Activated CD8-positive, alpha-beta T cell treated with anti-CD3 and anti-CD28 coated beads, Interleukin-2, amount 10 ng/mL, durations not matched to agents 7 days and 5 days (primary cell): Measurements from ENCODE around the gene GHRL. TPM values are rescaled to one million over a fixed set of nuclear protein-coding genes. Genes with fewer than 3 reads are reported as not detected.
"Not testable (repeated sequence)": the region's sequence is repeated elsewhere in the genome, so short reads cannot be mapped to it uniquely, and the experiment has no call there.

ENCODE experiments used
- ATAC-seq: fragments of 150-1000 bp; cut with Tn5 transposase; one replicate; pipeline ENCODE4 v1.10.0; 2021; ENCODE audit warnings: moderate library complexity
- CTCF ChIA-PET: fragments of 350-600 bp; sonication (Branson Sonifier 250); formaldehyde crosslinking; loops from one replicate; lab custom pipeline; 2021; ENCODE audit warnings: antibody characterized with exemption; lab: Charles Lee
- POLR2A ChIA-PET: fragments of 350-600 bp; sonication (Branson Sonifier 250); formaldehyde crosslinking; loops from one replicate; lab custom pipeline; 2021; ENCODE audit warnings: antibody characterized with exemption; lab: Charles Lee
- DNase-seq: peaks from one replicate; pipeline ENCODE4 v3.0.0-alpha.2; 2020
- H3K27ac Mint-ChIP-seq: one replicate; pipeline ENCODE4 v1.8.0; 2021; ENCODE audit warnings: mild to moderate bottlenecking, mixed read lengths
- H3K27me3 Mint-ChIP-seq: one replicate; pipeline ENCODE4 v1.8.0; 2021; ENCODE audit warnings: low read depth, mixed read lengths
- H3K36me3 Mint-ChIP-seq: one replicate; pipeline ENCODE4 v1.8.0; 2021; ENCODE audit warnings: low read depth, mixed read lengths
- H3K4me1 Mint-ChIP-seq: one replicate; pipeline ENCODE4 v1.8.0; 2021; ENCODE audit warnings: low read depth, mixed read lengths
- H3K4me3 Mint-ChIP-seq: one replicate; pipeline ENCODE4 v1.8.0; 2021; ENCODE audit warnings: mild to moderate bottlenecking, mixed read lengths
- H3K9me3 Mint-ChIP-seq: one replicate; pipeline ENCODE4 v1.8.0; 2022; ENCODE audit warnings: mixed read lengths; ENCODE audit not compliant: insufficient read depth
- total RNA-seq, 2 experiments: library from RNA; stranded (reverse); gene quantifications; one replicate each; pipeline ENCODE4 v1.2.3, GENCODE V29; 2021

The GHRL gene
- total RNA-seq, 2 experiments from 2014 or later, result 0.21 to 0.63 TPM

DNA sequence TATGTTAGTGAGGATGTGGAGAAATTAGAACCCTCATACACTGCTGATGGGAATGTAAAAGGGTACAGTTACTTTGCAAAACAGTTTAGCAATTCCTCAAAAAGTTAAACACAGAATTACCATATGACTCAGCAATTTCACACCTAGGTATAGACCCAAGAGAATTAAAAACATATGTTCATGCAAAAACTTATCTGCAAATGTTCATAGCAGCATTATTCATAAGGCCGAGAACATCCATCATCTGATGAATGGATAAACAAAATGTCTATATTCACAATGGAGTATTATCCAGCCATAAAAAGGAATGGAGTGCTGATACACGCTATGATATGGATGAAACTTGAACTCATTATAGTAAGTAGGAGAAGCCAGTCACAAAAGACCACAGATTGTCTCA lies 17.8 kb upstream of the GHRL start:
- DNase-seq (no peak), ATAC-seq (no peak)
- Mint-ChIP-seq H3K36me3 (peaks cover 68% of the 10 kb centered on the region), H3K27ac (no peak overlapping the region), H3K9me3 (no peaks in the 10 kb centered on the region), H3K4me1 (no peaks in the 10 kb centered on the region), H3K4me3 (no peak overlapping the region), H3K27me3 (no peaks in the 10 kb centered on the region)
- ChIA-PET POLR2A (no interaction called here), CTCF (no interaction called here)

DNA sequence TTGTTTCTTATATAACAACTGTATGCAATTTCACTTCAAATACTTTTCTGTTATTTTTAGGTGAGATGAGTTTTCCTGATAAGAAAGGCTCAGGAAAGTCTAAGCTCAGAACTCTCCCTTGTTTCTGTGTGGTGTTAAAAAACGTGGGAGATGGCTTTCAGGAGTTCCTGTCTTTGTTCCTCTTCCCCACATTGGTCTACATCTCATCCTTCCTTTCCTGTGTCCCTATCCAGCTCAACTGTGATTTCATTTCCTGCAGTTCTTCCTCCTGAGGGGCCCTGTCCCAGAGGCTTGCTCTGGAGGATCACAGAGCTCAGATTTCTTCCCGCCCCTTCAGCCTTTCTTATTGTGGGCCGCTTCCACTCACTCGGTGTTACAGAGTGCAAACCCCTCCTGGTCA lies 17.0 kb upstream of the GHRL start:
- ATAC-seq (no peak), DNase-seq (no peak)
- ChIA-PET POLR2A (interaction anchor here (1.1 kb wide), 1 partner anchor 11 kb away, joined by 4 read pairs; the partner anchor contains the start of gene SEC13), CTCF (interaction anchor here (0.7 kb wide), 1 partner anchor 10 kb away, joined by 3 read pairs; no protein-coding TSS in a partner anchor)
- Mint-ChIP-seq H3K4me3 (no peak overlapping the region), H3K27me3 (no peaks in the 10 kb centered on the region), H3K4me1 (no peaks in the 10 kb centered on the region), H3K27ac (peak overlapping the region; percentile 27), H3K9me3 (no peaks in the 10 kb centered on the region), H3K36me3 (peaks cover 72% of the 10 kb centered on the region)

GRCh38 chr3:10308678-10309077 lies 15.9 kb upstream of the GHRL start:
- Mint-ChIP-seq H3K9me3 (no peaks in the 10 kb centered on the region), H3K27me3 (no peaks in the 10 kb centered on the region), H3K4me1 (no peaks in the 10 kb centered on the region), H3K4me3 (no peak overlapping the region), H3K36me3 (peaks cover 73% of the 10 kb centered on the region), H3K27ac (no peak overlapping the region)
- no peak for DNase-seq
- no peak for ATAC-seq
- ChIA-PET CTCF (no interaction called here), POLR2A (no interaction called here)

- no peak overlapping the region for H3K4me3 Mint-ChIP-seq
- peaks cover 77% of the 10 kb centered on the region for H3K36me3 Mint-ChIP-seq
- H3K27ac Mint-ChIP-seq, result no peak overlapping the region
- no peaks in the 10 kb centered on the region for H3K9me3 Mint-ChIP-seq
- no peak for DNase-seq
- ChIA-PET POLR2A (no interaction called here), CTCF (no interaction called here)
- H3K4me1 Mint-ChIP-seq, result no peaks in the 10 kb centered on the region
- no peaks in the 10 kb centered on the region for H3K27me3 Mint-ChIP-seq
- ATAC-seq, result no peak
Measured at GRCh38 chr3:10306156-10306555, 13.4 kb upstream of the GHRL start.

DNA sequence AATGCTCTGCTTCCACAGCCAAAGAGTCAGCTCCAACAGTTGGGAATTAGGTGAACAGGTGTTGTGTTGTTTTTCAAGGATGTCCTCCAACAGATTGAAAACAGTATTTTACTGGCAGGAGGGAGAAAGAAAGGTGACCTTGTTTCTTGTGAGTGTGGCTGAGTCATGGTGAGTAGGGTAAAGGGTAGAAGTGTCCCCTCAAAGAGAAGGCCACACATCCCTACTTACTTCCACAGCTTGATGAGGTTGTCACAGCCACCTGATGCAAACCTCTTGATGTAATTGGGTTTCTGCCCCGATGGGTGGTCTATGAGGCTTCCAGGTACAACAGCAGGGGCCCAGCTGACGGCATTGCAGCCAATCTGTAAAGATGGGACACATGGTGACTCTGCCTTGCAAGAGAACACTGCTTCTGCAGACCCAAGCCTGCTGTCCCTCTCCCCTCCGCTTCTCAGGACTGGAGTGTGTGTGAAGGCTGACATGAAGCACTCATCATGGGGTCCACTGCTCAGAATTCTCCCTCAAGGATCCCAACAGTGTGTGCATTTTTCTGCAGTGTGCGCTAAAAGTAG lies 12.7 kb upstream of the GHRL start:
- ATAC-seq, result no peak
- no peaks in the 10 kb centered on the region for H3K9me3 Mint-ChIP-seq
- CTCF ChIA-PET, result no interaction called here
- peaks cover 5% of the 10 kb centered on the region for H3K4me1 Mint-ChIP-seq
- H3K27me3 Mint-ChIP-seq, result no peaks in the 10 kb centered on the region
- peaks cover 77% of the 10 kb centered on the region for H3K36me3 Mint-ChIP-seq
- H3K4me3 Mint-ChIP-seq, result no peak overlapping the region
- POLR2A ChIA-PET, result no interaction called here
- H3K27ac Mint-ChIP-seq, result no peak overlapping the region
- DNase-seq, result no peak

- POLR2A ChIA-PET, result no interaction called here
Measured at GRCh38 chr3:10304905-10305304, 12.2 kb upstream of the GHRL start.

DNA sequence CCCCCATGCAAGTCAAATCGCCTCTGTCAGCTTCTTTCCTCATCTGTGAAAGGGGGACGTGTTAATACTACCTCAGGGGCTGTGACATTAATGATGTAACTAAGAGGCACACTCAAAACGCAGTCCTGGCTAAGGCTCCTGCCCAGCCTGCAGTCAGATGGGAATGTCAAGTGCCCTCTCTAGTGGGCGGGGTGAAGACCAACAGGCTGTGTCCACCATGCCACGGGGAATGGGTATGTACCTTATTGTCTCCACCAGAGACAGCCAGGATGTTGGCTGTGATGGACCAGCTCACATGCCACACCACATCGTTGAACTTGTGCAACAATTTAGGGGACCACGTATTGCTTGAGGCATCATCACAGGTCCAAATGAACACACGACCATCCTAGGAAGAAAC lies 11.0 kb upstream of the GHRL start:
- Mint-ChIP-seq H3K4me1 (peaks cover 17% of the 10 kb centered on the region), H3K9me3 (no peaks in the 10 kb centered on the region), H3K4me3 (no peak overlapping the region), H3K27ac (no peak overlapping the region), H3K27me3 (no peaks in the 10 kb centered on the region), H3K36me3 (peaks cover 79% of the 10 kb centered on the region)
- ChIA-PET POLR2A (interaction anchor here (0.7 to 1.2 kb wide), 2 partner anchors 12 to 654 kb away, joined by 3 read pairs; partner anchors contain the start of gene MTMR14), CTCF (no interaction called here)
- ATAC-seq, result no peak
- no peak for DNase-seq

More at GRCh38 chr3:10304905-10305304, 12.2 kb upstream of the GHRL start:
- Mint-ChIP-seq H3K36me3 (peaks cover 75% of the 10 kb centered on the region), H3K27me3 (no peaks in the 10 kb centered on the region), H3K27ac (no peak overlapping the region), H3K4me3 (no peak overlapping the region), H3K4me1 (peaks cover 6% of the 10 kb centered on the region), H3K9me3 (no peaks in the 10 kb centered on the region)
- DNase-seq (no peak), ATAC-seq (no peak)
- CTCF ChIA-PET, result no interaction called here

DNA sequence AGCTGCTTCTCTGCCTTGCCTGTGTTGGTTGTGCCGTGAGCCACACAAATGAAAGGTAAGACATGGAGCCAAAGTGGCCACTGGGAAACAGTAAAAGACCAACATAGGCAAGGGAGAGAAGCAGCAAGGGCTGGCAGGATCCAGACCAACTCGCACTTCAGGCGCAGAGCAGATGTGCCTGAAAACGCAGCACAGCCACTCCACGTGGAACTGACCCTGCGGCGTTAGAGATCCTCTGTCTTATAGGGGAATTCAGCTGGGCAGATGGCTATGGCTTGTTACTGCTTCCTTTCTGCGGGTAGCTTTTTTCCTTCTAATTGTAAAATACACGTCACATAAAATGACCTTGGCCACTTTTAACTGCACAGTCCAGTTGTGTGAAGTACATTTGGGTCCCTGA lies 10.4 kb upstream of the GHRL start:
- ATAC-seq (no peak), DNase-seq (no peak)
- no peak overlapping the region for H3K4me3 Mint-ChIP-seq
- no peak overlapping the region for H3K27ac Mint-ChIP-seq
- CTCF ChIA-PET, result interaction anchor here (0.6 kb wide), 1 partner anchor 17 kb away, joined by 3 read pairs; no protein-coding TSS in a partner anchor
- peaks cover 17% of the 10 kb centered on the region for H3K4me1 Mint-ChIP-seq
- H3K27me3 Mint-ChIP-seq, result no peaks in the 10 kb centered on the region
- H3K9me3 Mint-ChIP-seq, result no peaks in the 10 kb centered on the region
- H3K36me3 Mint-ChIP-seq, result peaks cover 78% of the 10 kb centered on the region
- POLR2A ChIA-PET, result interaction anchor here (0.7 kb wide), 1 partner anchor 11 kb away, joined by 3 read pairs; no protein-coding TSS in a partner anchor

GRCh38 chr3:10300087-10300486 lies 7.3 kb upstream of the GHRL start:
- ChIA-PET CTCF (interaction anchor here (1.0 kb wide), 1 partner anchor 10 kb away, joined by 3 read pairs; no protein-coding TSS in a partner anchor), POLR2A (no interaction called here)
- peak; percentile 32 for ATAC-seq
- peaks cover 64% of the 10 kb centered on the region for H3K36me3 Mint-ChIP-seq
- no peak overlapping the region for H3K4me3 Mint-ChIP-seq
- H3K9me3 Mint-ChIP-seq, result no peaks in the 10 kb centered on the region
- H3K27ac Mint-ChIP-seq, result peak overlapping the region; percentile 83
- DNase-seq, result no peak
- H3K4me1 Mint-ChIP-seq, result peaks cover 17% of the 10 kb centered on the region
- no peaks in the 10 kb centered on the region for H3K27me3 Mint-ChIP-seq

DNA sequence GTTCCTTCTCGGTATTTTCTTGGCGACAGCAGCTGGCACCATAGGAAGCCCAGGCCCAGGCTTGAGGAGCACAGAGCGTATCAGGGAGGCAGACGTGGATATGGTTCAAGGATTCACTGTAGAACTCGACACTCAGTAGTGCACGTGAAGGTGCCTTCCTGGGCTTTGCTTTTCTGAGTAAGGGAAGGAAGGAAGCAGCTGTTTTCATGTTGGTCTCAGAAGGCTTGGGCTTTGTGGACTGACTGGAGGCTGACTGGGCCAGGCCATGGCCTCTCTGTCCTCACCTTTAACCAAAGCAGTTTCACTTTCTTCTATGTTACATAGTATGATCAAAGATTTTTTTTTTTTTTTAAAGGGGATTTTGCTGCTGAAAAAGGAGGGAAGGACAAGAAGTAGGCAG lies 6.9 kb upstream of the GHRL start:
- Mint-ChIP-seq H3K27me3 (no peaks in the 10 kb centered on the region), H3K4me1 (peaks cover 17% of the 10 kb centered on the region), H3K27ac (peak overlapping the region; percentile 83), H3K4me3 (no peak overlapping the region), H3K36me3 (peaks cover 64% of the 10 kb centered on the region), H3K9me3 (no peaks in the 10 kb centered on the region)
- CTCF ChIA-PET, result interaction anchor here (1.0 kb wide), 2 partner anchors 10 to 270 kb away, joined by 3 read pairs; no protein-coding TSS in a partner anchor
- ATAC-seq, result peak; percentile 74
- POLR2A ChIA-PET, result no interaction called here
- DNase-seq, result no peak

GRCh38 chr3:10299175-10299574 lies 6.4 kb upstream of the GHRL start:
- DNase-seq (no peak), ATAC-seq (no peak)
- ChIA-PET CTCF (interaction anchor here (1.0 kb wide), 2 partner anchors 11 to 269 kb away, joined by 3 read pairs; no protein-coding TSS in a partner anchor), POLR2A (no interaction called here)
- H3K9me3 Mint-ChIP-seq, result no peaks in the 10 kb centered on the region
- peak overlapping the region; percentile 83 for H3K27ac Mint-ChIP-seq
- H3K4me1 Mint-ChIP-seq, result peaks cover 17% of the 10 kb centered on the region
- H3K36me3 Mint-ChIP-seq, result peaks cover 61% of the 10 kb centered on the region
- no peaks in the 10 kb centered on the region for H3K27me3 Mint-ChIP-seq
- H3K4me3 Mint-ChIP-seq, result no peak overlapping the region

DNA sequence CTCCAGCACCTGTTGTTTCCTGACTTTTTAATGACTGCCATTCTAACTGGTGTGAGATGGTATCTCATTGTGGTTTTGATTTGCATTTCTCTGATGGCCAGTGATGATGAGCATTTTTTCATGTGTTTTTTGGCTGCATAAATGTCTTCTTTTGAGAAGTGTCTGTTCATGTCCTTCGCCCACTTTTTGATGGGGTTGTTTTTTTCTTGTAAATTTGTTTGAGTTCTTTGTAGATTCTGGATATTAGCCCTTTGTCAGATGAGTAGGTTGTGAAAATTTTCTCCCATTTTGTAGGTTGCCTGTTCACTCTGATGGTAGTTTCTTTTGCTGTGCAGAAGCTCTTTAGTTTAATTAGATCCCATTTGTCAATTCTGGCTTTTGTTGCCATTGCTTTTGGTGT lies 5.3 kb upstream of the GHRL start:
- H3K9me3 Mint-ChIP-seq, CTCF ChIA-PET: not testable (repeated sequence)
- H3K36me3 Mint-ChIP-seq, result peaks cover 53% of the 10 kb centered on the region

More for the DNA sequence above, 5.3 kb upstream of the GHRL start:
- H3K27ac Mint-ChIP-seq, H3K4me3 Mint-ChIP-seq, POLR2A ChIA-PET, ATAC-seq, H3K27me3 Mint-ChIP-seq, DNase-seq: not testable (repeated sequence)
- H3K4me1 Mint-ChIP-seq, result peaks cover 17% of the 10 kb centered on the region
